ENCODE results near the gene CHURC1.

CHURC1 gene

DNA sequence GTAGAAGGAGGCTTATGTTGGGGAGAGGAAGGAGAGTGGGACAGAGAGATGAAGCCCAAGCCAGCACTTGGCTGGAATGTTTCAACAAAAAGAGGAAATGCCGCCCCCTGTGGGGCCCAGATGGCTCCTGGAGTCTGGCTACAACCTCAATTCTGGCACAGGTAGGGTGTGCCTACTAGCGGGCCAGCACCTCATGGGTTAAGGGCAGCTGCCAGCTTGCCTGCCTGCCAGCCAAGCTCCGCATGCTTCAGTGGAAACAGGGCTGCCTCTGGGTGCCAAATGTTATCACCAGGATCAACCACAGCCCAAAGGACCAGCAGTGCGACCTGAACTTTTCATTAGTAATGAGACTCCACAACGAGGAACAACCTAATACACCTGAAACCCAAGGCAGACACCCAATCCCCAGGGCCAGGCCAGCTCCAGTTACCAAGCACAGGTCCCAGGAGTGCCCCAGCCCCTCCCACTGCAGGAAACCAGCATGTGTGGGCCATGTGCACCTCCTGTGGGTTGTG is 46.6 kb downstream of the CHURC1 start:
- no peak for DNase-seq

DNA sequence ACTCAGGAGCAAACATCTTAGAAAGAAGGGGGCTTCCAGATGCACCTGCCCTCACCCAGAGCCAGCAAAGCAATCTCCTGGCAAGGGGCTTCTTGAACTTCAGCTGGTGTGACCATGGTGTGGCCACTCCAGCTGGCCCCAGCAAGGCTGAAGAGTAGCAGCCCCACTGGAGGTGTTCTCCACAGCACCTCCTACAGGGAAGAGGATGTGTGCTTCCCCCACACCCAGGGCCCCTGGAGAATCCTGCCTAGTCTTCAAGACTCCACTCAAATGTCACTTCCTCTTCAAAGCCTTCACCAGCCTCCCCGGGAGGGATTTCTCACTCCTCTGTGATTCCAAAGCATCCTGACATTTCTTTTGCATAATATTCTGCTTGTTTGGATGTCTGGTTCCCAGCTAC is 49.4 kb downstream of the CHURC1 start:
- DNase-seq: no peak

DNA sequence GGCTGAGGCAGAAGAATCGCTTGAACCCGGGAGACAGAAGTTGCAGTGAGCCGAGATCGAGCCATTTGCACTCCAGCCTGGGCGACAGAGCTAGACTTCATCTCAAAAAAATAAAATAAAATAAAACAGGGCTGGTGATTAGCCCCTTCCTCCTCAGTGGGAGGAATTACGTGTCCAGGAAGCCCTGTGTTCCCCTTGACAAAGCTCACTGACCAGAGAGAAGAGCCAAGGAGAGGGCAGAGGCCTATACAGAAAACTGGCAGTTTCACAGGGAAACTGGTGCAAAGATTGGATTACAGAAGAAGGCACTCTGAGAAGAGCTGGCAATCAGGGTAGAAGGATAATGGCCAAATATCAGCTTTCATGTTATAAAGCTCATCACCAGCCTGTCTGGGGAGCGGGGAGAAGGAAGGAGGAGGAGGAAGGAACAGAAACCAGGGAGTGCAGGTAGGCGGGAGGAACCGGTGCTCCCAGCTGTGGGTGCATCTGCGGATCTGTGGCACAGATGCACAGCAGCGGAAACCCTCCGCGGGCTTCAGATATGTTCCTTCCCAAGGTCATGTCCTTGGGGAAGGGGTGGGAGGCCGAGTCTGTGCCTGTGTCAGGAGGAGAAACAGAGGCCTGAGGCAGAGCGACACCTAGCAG is 51.2 kb downstream of the CHURC1 start:
- DNase-seq: no peak

DNA sequence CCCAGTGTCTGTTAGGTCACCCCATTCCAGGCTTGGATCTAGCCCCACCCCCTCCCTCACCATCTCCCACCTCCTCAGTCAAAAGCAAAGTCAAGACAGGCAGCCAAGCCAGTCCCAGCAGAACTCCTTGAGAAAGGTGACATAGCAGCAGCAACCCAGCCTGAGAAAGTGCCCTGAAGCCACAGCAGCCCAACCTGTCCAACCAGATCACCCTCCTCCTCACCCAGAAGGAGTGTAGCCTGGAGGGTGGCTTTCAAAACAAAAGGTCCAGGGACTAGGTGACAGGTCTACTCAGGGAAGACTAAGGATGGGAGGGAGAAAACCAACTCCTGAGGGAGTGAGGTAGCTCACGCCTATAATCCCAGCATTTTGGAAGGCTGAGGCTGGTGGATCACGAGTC is 52.7 kb downstream of the CHURC1 start:
- DNase-seq: no peak

- DNase-seq: no peak
These were observed 53.9 kb downstream of the CHURC1 start for GRCh38 chr14:64968167-64968566.

DNA sequence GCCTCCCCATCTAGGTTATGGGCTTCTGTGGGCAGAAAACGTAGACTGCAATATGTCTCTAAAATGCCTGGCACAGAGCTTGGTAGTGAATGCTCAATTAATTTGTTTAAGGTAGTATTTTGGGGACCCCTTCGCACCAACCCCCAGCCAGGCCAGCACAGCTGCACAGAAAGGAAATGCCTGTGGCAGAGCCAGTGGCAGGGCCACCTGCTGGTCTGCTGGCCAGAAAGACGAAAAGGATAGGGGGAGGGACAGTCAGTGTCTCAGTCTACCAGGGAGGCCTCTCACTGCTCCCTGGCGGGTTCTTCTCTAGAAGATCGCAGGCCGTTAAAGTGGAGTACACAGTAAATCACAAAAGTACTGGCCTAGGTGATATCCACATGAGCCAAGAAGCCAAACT is 54.4 kb downstream of the CHURC1 start:
- DNase-seq: no peak

GRCh38 chr14:64970041-64970440 is 55.8 kb downstream of the CHURC1 start:
- DNase-seq: no peak

GRCh38 chr14:64970776-64971477 is 56.7 kb downstream of the CHURC1 start:
- no peak for DNase-seq

- DNase-seq: no peak
These were observed 57.3 kb downstream of the CHURC1 start for GRCh38 chr14:64971491-64971942.

DNA sequence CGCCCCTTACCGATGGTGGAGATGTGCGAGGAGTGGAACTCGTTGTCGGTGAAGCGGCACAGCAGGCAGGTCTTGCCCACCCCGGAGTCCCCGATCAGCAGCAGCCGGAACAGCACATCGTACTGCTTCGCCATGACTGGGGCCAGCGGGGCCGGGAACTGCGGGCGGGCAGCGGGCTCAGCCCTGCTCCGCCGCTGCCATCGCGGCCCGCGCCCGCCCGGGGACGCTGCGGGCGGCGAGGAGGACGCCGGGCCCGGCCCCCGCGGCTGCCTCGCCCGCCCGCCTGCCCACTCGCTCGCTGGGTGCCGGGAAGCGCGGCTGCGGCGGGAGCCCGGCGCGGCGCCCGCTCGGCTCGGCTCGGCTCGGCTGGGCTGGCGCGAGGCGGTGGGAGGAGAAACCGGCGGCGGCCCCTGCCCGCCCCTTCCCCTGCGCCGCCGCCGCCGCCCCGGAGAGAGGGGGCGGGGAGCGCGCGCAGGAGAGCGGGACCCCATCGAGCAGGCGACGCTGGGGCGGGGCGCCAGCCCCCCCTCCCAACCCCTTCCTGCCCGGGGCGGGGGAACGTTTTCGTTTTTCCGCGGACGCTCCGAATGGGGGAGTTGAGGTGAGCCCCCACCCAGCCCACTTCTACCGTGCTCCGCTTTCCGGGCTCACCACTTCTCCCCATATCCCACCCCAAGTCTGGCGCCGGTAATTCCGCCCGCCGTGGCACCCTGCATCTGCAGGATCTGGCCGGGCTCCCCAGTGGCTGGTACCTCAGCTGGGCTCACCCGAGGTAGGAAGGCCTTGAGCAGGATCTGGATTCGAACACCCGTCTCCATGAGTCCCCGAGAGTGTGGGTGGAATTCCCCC is 57.9 kb downstream of the CHURC1 start, which contains the start of gene RAB15:
Gene RAB15 (minus strand): TSS at position 394 of the 849 bp plus-strand sequence. CDS start 260 bp downstream, at position 134.
- DNase-seq: peak; percentile 38

DNA sequence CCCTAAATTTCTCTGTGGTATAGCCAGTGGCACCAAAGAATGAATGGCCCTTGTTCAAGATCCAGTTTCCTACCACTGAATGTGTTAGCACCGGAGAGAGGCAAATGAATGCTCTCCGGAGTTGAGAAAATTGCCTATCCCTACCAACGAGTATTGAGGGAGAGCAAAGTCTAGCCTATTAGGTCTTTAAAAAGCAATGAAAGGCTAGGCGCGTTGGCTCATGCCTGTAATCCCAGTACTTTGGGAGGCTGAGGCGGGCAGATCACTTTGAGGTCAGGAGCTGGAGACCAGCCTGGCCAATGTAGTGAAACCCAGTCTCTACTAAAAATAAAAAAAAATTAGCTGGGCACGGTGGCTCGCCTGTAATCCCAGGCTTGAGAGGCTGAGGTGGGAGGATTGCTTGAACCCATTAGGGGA is 58.8 kb downstream of the CHURC1 start:
- no peak for DNase-seq

GRCh38 chr14:64973826-64974225 is 59.6 kb downstream of the CHURC1 start:
- DNase-seq: no peak

GRCh38 chr14:64974563-64974962 is 60.3 kb downstream of the CHURC1 start:
- no peak for DNase-seq

- no peak for DNase-seq
These were observed 65.2 kb downstream of the CHURC1 start for GRCh38 chr14:64979336-64980074.

DNA sequence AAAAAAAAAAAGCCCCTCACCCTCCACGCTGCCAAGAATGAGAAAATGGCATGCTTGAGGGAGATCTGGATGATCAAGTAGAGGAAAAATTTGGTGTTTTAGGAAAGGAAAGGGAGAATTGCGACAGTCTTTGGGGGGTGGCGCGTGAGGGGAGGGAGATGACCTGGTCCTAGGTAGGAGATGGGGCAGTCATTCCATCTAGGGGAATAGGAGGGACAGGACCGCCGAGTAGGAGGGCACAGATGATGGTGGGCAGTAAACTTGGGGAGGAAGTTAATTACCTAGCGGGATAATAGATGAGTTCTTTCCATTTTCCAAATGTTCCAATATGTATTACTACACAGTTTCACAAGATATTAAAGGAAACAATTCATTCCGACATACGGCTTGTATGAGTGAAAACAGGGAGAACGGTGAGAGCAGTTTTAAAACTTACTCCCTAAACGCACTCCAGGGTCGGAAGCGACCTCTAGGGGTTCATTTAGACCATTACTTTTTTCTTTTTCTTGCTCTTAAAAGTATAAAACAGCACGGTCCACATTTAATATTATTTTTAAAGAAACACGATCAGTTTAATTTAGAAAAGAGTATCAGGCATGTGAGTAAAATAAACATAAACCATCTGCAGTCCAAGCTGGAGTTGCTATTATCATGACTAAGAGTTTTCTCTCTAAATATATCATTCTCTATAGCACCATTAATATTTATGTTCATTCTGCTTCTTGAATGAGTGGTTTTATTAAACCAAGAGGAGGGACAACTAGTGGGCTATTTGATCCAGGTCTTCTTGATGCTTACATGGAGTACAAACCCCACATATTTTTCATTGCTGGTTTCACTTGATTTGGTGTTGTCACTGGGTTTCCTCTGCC is 69.4 kb downstream of the CHURC1 start:
- no peak for DNase-seq

Measured in NCI-H1092 (cell line).